Putamen (tissue), 1 donor: ENCODE results near the gene FAM124A.
"Not testable (repeated sequence)": the region's sequence is repeated elsewhere in the genome, so short reads cannot be mapped to it uniquely, and the experiment has no call there.

Source experiments
- DNase-seq: peaks from one replicate; pipeline ENCODE4 v3.0.0-alpha.2; 2016; ENCODE audit warnings: low spot score

FAM124A gene

GRCh38 chr13:51270623-51271415, 48.6 kb downstream of the FAM124A start:
- DNase-seq: no peak

GRCh38 chr13:51271528-51272085, 49.4 kb downstream of the FAM124A start:
- DNase-seq: no peak

DNA sequence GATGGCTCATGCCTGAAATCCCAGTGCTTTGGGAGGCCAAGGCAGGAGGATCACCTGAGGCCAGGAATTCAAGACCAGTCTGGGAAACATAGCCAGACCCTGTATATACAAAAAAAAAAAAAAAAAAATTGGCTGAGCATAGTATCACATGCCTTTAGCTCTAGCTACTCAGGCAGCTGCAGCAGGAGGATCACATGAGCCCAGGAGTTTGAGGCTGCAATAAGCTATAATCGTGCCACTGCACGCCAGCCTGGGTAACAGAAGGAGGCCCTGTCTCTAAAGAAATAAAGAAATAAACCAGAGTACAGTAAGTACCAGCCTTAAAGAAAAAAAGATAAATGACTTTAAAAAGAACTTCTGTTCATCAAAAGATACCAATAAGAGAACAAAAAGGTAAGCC, 52.9 kb downstream of the FAM124A start:
- no peak for DNase-seq

DNA sequence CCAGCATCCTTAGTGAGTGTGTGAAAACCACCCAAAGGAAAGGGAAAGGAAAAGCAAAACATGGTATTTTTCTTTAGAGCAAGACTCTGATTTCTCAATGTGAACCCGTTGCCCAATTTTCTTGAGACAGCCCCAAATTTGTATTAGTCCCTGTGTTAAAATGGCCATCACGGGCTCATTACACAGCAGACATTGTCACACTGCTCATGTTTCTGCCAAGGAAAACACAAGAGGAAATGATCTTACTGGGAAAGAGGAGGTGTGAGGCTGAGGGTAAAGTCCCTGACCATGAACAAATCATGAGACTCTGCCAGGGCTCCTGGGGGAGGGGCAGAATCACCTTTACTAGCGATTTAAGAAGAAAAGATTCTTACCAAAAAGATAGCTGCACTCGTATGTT, 54.4 kb downstream of the FAM124A start:
- DNase-seq: no peak

- DNase-seq: no peak
These were observed 55.7 kb downstream of the FAM124A start for GRCh38 chr13:51277928-51278327.

DNA sequence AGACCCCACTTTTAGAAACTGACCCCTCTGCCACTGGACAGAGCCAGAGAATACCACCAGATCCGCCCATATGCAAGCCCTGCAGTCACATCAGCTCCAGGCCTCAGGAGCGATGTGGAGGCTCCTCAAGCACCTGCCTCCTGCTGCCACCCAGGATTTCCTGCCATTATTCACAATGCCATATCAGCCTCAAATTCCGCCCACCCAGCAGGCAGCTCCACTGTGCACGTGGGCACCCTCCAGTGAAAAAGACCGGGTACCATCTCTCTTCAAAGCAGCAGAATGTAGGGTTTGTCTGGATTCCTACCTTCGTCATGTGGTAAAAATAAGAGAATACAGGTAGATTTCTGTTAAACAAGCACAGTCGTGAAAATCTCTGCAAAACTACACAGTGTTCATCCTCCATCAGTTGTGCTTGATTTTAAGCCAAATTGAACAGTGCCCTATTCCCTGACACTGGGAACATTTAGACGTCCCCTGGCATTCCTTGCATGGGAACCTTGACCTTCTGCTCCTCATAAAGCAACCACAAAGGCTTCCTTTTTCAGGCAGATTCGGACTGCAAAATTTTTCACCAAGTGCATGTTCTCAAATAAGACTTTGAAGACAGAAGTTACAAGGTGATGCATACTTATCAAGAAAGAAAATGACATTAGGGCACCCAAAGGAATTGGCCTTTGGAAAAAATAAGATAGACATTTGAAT, 56.4 kb downstream of the FAM124A start:
- DNase-seq: no peak

DNA sequence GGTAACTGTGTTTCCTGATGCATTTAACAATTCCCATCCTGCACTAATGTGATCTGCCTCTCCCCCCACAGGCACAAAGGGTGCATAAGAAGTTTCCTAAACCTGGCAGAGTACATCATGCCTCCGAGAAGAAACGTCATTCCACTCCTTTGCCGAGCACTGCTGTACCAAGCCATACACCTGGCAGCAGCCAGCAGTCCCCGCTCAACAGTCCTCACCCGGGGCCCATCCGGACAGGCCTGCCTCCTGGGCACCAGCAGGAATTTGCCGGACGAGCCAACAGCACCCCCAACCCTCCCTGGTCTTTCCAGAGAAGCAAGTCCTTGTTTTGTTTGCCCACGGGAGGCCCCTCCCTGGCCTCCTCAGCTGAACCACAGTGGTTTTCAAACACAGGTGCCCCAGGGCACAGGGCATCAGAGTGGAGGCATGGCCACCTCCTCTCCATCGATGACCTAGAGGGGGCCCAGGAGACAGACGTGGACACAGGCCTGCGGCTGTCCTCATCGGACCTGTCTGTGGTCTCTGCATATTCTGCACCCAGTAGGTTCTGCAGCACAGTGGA, 58.3 kb downstream of the FAM124A start:
- DNase-seq: no peak

DNA sequence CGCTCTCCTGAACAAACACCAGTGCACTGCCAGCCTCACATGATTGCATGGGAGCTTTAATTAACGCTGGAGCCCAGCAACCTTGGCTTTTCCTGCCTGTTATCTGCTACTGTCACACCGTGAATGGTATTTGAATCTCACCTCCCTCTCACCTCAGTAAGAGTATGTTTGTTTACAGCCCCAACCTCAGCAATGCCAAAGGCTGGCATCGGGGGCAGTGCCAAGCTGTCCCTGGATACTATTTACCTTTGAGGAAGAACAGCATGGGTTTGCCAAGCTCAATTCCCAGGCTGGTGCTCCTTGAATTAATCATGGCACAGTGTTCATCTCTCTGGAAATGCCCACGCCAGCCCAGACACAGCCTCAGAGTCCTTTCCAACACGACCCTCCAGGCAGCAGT, 60.1 kb downstream of the FAM124A start:
- DNase-seq: no peak

GRCh38 chr13:51282923-51283322, 60.7 kb downstream of the FAM124A start:
- not testable (repeated sequence) for DNase-seq

DNA sequence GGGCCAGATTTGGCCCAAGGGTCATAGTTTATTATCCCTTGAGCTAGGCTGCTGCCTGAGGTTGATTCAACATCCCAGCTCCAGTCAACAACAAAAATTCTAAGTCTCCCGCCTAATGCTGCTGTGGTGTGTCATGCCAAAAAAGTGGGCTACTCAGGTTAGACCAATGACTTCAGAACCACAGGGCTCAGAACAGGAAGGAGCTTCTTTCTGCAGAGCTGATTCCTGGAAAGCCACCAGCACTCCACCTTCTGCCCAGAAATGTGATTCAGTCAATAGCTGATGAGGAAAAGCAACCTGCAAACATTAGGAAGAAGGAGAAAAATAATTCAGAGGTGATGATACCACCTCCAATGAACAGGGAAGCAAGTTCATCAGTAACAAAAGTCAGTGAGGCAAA, 61.2 kb downstream of the FAM124A start:
- DNase-seq: no peak

DNA sequence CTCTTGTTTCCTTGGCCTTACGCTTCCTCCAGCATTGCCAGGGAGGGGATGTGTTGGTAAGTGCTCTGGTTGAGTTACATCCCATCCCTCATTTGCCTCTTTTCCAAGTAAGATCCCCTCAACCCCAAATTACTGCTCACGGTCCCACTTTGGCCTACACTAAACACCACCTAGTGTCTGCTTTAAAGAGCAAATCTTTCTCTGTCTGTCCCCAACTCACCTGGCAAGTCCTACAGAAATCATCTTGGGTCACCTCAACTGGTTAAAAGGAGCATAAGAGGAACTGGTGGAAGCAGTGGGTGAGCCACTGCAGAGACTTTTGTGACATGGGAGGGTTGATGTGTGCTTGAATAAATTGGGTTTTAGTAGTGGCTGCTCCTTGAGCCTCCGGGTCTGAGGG, 62.1 kb downstream of the FAM124A start:
- DNase-seq: no peak

DNA sequence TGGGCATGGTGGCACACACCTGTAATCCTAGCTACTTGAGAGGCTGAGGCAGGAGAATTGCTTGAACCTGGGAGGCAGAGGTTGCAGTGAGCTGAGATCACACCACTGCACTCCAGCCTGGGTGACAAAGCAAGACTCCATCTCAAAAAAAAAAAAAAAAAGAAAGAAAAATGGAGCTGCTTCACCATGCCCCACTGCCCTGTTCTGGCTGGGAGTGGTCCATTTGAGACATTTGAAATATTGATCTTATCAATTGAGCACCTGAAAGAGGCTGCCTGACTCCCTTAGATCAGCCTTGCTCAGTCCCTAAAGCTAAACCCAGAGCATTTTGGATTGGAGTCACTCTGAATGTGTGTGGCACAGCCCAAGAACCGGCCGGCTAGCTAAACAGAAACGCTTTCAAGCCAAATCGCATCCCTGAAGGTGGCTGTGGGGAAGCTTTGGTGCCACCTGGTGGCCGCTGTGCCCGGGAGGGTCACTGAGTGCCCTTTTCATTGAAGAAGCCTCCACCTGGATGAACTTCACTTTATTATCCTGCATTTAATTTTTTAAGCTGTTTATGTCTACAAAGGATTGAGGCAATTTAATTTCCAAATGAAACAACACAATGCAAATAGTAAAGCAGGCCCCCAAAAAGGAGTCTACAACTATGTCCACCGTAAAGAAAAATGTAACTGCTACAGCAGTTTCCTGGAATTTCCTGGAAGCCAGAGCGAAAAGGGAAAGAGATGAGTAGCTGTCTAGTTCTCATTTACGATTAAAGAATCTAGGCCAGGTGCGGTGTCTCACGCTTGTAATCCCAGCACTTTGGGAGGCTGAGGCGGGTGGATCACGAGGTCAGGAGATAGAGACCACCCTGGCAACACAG, 64.2 kb downstream of the FAM124A start:
- DNase-seq: peak; percentile 79

GRCh38 chr13:51287758-51288157, 65.6 kb downstream of the FAM124A start:
- DNase-seq: no peak

DNA sequence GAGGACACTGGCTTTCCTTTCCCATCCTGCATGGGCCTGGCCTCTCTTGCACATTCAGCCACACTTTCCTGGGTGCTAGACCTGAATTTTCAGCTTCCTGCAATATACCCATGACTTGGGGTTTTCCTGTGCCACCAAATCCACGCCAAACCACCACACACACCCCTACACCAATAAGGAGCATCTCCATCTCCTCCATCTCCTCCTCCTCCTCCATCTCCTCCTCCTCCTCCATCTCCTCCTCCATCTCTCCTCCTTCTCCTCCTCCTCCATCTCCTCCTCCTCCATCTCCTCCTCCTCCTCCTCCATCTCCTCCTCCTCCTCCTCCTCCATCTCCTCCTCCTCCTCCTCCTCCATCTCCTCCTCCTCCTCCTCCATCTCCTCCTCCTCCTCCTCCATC, 66.1 kb downstream of the FAM124A start:
- not testable (repeated sequence) for DNase-seq

GRCh38 chr13:51291341-51291740, 69.1 kb downstream of the FAM124A start:
- DNase-seq: no peak

GRCh38 chr13:51292000-51292565, 69.9 kb downstream of the FAM124A start:
- no peak for DNase-seq

DNA sequence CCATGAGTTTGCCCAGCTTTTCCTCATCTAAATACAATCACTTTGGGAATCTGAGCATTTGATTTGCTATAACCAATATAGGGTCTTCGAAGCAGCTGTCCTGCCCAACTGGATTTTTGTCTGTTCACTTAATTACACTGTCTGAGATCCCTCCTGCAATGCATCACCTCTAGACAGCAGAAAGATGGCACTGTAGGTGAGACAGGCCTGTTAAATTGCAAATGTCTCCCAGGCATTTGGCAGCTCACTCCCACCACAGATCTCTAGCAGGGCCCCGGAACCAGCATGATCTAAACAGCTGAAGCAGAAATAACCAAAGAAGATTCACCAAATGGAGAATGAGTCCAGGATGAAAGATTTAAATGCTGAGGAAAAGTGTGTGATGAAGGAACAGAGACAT, 75.4 kb downstream of the FAM124A start:
- DNase-seq: no peak

GRCh38 chr13:51298812-51299211, 76.6 kb downstream of the FAM124A start:
- no peak for DNase-seq

- no peak for DNase-seq
These were observed 80.9 kb downstream of the FAM124A start for GRCh38 chr13:51303063-51303552.

GRCh38 chr13:51303882-51304281, 81.7 kb downstream of the FAM124A start:
- DNase-seq: no peak

- DNase-seq: no peak
These were observed 83.2 kb downstream of the FAM124A start for GRCh38 chr13:51305271-51305967.
